PC-9 (cell line): Measurements from ENCODE around the gene WBP1. TPM values are rescaled to one million over a fixed set of nuclear protein-coding genes. Genes with fewer than 3 reads are reported as not detected.

Experiments used
- BruUV-seq: library from RNA; stranded (reverse); fragments of 400-500 nt; replicated peaks from 2 replicates; lab custom pipeline; 2021; lab: Mats Ljungman, UMichigan
- CTCF ChIA-PET: fragments of 300-600 bp; sonication (Branson Sonifier 250); formaldehyde crosslinking; loops from one replicate; lab custom pipeline; 2022; ENCODE audit warnings: antibody characterized with exemption; lab: Charles Lee
- POLR2A ChIA-PET: fragments of 300-600 bp; sonication (Branson Sonifier 250); formaldehyde crosslinking; loops from one replicate; lab custom pipeline; 2022; ENCODE audit warnings: antibody characterized with exemption; ENCODE audit not compliant: unreplicated experiment; lab: Charles Lee
- DNase-seq, 2 experiments: peaks; one replicate each; pipeline versions ENCODE4 v3.0.0 to v3.0.0-alpha.2; 2015 to 2022; ENCODE audit warnings: mixed read lengths in 1 of 2
- H2AFZ ChIP-seq: fragments of 200-600 bp; sonication (generic); 2 replicates; pipeline ENCODE4 v1.8.1; 2017; ENCODE audit warnings: antibody characterized with exemption
- H3F3A ChIP-seq: fragments of 200-600 bp; sonication (generic); 2 replicates; pipeline ENCODE4 v1.8.1; 2017; ENCODE audit warnings: antibody characterized with exemption, mild to moderate bottlenecking, low read depth; ENCODE audit not compliant: insufficient read depth
- H3K27ac ChIP-seq: fragments of 200-600 bp; sonication (generic); 2 replicates; pipeline ENCODE4 v1.6.1; 2016; ENCODE audit warnings: mixed run types
- H3K27me3 ChIP-seq: fragments of 200-600 bp; sonication (generic); 2 replicates; pipeline ENCODE4 v1.6.1; 2016; ENCODE audit warnings: low read depth, mixed run types; ENCODE audit not compliant: insufficient read depth
- H3K36me3 ChIP-seq: fragments of 200-600 bp; sonication (generic); 2 replicates; pipeline ENCODE4 v1.6.1; 2016; ENCODE audit warnings: low read depth, mixed run types
- H3K4me1 ChIP-seq: fragments of 200-600 bp; sonication (generic); replicated peaks from 2 replicates; pipeline ENCODE4 v1.6.1; 2016; ENCODE audit warnings: mixed run types; ENCODE audit not compliant: insufficient read depth
- H3K4me2 ChIP-seq: fragments of 200-600 bp; sonication (generic); 2 replicates; pipeline ENCODE4 v1.6.1; 2017; ENCODE audit warnings: mixed run types
- H3K4me3 ChIP-seq: fragments of 200-600 bp; sonication (generic); 2 replicates; pipeline ENCODE4 v1.6.1; 2016; ENCODE audit warnings: mixed run types
- H3K79me2 ChIP-seq: fragments of 200-600 bp; sonication (generic); 2 replicates; pipeline ENCODE4 v1.6.1; 2017; ENCODE audit warnings: low read depth, mixed run types
- H3K9me2 ChIP-seq: fragments of 200-600 bp; sonication (generic); 2 replicates; pipeline ENCODE4 v1.8.1; 2017; ENCODE audit warnings: mild to moderate bottlenecking; ENCODE audit not compliant: insufficient read depth
- H3K9me3 ChIP-seq: fragments of 200-600 bp; sonication (generic); 2 replicates; pipeline ENCODE4 v1.8.1; 2016; ENCODE audit warnings: low read depth; ENCODE audit not compliant: insufficient read depth
- H4K20me1 ChIP-seq: fragments of 200-600 bp; sonication (generic); 2 replicates; pipeline ENCODE4 v1.8.1; 2017; ENCODE audit not compliant: insufficient read depth
- EZH2 ChIP-seq: fragments of 200-600 bp; sonication (generic); IDR thresholded peaks from 2 replicates; pipeline ENCODE4 v1.8.0; 2017; ENCODE audit warnings: antibody characterized with exemption, low read depth
- intact Hi-C: fragments of 100-400 bp; cut with micrococcal nuclease; formaldehyde crosslinking; loops from one replicate; pipeline ENCODE4 v1.10.0; 2022; ENCODE audit not compliant: unreplicated experiment
- total RNA-seq: library from RNA; stranded (reverse); gene quantifications from 2 replicates; pipeline ENCODE4 v1.2.3, GENCODE V29; 2021
- TF ChIP-seq, protein P1 (sequence below): fragments of 200-600 bp; sonication (generic); conservative IDR thresholded peaks from 2 replicates; pipeline ENCODE4 v1.6.1; 2017; ENCODE audit warnings: mixed run types, antibody characterized with exemption, mild to moderate bottlenecking, moderate library complexity

Gene WBP1
- total RNA-seq, 1 experiment from 2014 or later = 68.0 TPM

DNA sequence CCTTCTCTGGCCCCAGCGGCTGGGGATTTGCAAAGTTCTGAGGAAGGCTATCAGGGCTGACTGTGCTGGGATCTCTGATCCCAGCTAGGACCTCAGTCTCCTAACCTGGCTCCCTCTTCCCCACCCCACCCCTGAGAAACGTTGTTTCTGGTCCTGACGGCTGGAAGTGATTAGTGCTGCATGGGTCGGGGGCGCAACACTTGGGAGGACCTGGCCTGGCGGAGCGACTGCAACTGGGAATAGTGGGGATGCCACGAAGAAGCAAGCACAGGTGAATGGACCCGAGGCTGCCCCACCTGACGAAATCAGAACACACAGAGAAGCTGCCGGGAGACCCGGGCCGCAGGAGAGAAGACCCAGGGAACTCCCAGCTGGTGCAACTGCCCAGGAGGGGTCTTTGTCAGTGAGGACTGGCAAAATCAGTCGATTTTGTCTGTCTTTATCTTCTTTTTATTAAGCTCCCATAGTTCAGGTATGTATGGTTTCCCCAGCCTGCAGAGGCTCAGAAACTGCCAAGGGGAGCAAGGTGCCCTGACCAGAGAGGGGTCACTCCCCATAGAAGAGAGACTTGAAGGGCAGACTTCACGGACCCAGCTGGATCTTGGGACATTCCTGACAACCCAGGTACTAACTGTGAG lies 41.8 kb downstream of the WBP1 start:
- Histone ChIP-seq H3K36me3 (0 out of 2 replicates have a peak, but pooled peaks cover 5% of the 10 kb centered on the region), H3K79me2 (peaks cover 10% of the 10 kb centered on the region; the same call in 1 of the 2 replicates), H3K4me3 (no peak overlapping the region), H3K4me2 (no peak overlapping the region), H3K9me2 (no peaks in the 10 kb centered on the region), H4K20me1 (no peaks in the 10 kb centered on the region), H3K4me1 (peaks cover 17% of the 10 kb centered on the region), H3F3A (peaks cover 26% of the 10 kb centered on the region; the same call in 1 of the 2 replicates), H3K27me3 (no peaks in the 10 kb centered on the region), H3K27ac (no peak overlapping the region), H3K9me3 (no peaks in the 10 kb centered on the region), H2AFZ (no peak overlapping the region)
- ChIA-PET POLR2A (no interaction called here), CTCF (no interaction called here)
- BruUV-seq = no TSS peak
- no peak for DNase-seq
- TF ChIP-seq EZH2 = no peak
- TF ChIP-seq, protein P1, sequence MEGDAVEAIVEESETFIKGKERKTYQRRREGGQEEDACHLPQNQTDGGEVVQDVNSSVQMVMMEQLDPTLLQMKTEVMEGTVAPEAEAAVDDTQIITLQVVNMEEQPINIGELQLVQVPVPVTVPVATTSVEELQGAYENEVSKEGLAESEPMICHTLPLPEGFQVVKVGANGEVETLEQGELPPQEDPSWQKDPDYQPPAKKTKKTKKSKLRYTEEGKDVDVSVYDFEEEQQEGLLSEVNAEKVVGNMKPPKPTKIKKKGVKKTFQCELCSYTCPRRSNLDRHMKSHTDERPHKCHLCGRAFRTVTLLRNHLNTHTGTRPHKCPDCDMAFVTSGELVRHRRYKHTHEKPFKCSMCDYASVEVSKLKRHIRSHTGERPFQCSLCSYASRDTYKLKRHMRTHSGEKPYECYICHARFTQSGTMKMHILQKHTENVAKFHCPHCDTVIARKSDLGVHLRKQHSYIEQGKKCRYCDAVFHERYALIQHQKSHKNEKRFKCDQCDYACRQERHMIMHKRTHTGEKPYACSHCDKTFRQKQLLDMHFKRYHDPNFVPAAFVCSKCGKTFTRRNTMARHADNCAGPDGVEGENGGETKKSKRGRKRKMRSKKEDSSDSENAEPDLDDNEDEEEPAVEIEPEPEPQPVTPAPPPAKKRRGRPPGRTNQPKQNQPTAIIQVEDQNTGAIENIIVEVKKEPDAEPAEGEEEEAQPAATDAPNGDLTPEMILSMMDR = no peak
- intact Hi-C loops = loop anchor here (10.0 kb wide), 1 partner anchor 345 kb away; no protein-coding TSS in a partner anchor

DNA sequence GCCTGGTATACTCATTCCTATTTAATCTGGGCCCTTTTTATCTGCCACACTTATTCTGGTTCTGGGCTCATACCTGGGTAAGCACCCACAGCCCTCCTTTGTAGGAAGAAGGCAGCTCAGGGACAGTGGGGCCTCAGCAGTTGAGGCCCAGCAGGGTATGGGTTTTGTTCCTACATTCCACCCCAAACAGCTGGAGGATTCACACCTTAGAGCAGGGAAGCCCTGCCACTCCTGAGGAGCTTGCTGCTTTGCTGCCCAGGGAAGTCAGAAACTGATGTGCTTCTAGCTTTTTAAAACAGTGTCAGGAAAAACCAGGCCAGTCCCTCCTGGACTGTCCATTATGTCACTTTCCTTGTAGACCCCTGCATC lies 42.3 kb downstream of the WBP1 start:
- CTCF ChIA-PET = no interaction called here
- peaks cover 28% of the 10 kb centered on the region; the same call in 1 of the 2 replicates for H3F3A ChIP-seq
- H3K79me2 ChIP-seq = peaks cover 15% of the 10 kb centered on the region
- POLR2A ChIA-PET = no interaction called here
- TF ChIP-seq EZH2 = no peak
- TF ChIP-seq, protein P1 = no peak
- H3K27ac ChIP-seq = no peak overlapping the region
- H3K4me1 ChIP-seq = peaks cover 22% of the 10 kb centered on the region
- no peak overlapping the region for H2AFZ ChIP-seq
- H3K27me3 ChIP-seq = no peaks in the 10 kb centered on the region
- no peaks in the 10 kb centered on the region for H4K20me1 ChIP-seq
- BruUV-seq = no TSS peak
- no peak overlapping the region for H3K4me2 ChIP-seq
- 0 out of 2 replicates have a peak, but pooled peaks cover 5% of the 10 kb centered on the region for H3K36me3 ChIP-seq
- no peak overlapping the region for H3K4me3 ChIP-seq
- intact Hi-C loops = loop anchor here (10.0 kb wide), 1 partner anchor 344 kb away; no protein-coding TSS in a partner anchor
- no peaks in the 10 kb centered on the region for H3K9me3 ChIP-seq
- DNase-seq = no peak
- H3K9me2 ChIP-seq = no peaks in the 10 kb centered on the region

DNA sequence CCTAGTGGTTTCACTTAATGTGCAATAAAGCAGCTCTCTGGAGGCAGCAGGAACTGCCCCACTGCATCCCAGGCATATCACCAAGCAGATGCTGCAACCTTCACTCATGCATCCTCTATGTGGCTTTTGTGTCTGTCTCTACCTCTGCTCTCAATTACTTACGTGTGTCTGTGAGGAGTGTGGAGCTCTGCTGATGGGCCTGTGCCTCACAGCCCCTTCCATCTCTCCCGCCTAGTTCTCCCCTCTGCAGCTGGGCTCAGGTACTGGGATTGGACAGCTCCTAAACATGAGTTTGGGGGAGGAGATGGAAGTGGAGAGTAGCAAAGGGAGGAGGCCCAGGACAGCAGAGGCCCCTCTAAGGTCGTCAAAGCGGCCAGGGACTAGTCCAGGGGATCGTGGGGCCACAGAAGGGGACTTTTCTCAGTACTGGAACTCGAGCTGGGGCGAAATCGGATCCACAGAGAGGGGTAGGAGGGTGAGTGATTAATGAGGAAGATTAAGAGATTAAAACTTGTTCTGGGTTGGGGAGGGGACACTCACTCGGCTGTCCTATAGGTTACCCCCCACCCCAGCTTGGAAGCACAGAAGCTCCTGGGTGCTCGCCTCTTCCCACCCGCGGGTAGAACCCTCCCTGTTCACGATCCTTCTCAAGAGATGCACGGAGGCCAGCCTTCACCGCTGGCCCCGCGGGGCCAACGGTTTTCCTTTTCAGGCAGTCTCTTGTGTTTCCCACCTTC lies 43.3 kb downstream of the WBP1 start:
- intact Hi-C loops = loop anchor here (10.0 kb wide), 1 partner anchor 343 kb away; no protein-coding TSS in a partner anchor
- no peak overlapping the region for H3K27ac ChIP-seq

More for the DNA sequence above, 43.3 kb downstream of the WBP1 start:
- ChIA-PET POLR2A (no interaction called here), CTCF (no interaction called here)
- DNase-seq = no peak
- H3K36me3 ChIP-seq = 0 out of 2 replicates have a peak, but pooled peaks cover 10% of the 10 kb centered on the region
- H3K4me2 ChIP-seq = no peak overlapping the region
- no peaks in the 10 kb centered on the region for H3K27me3 ChIP-seq
- H3K9me3 ChIP-seq = no peaks in the 10 kb centered on the region
- H3K4me3 ChIP-seq = no peak overlapping the region
- no peaks in the 10 kb centered on the region for H4K20me1 ChIP-seq
- H3F3A ChIP-seq = peaks cover 29% of the 10 kb centered on the region; the same call in 1 of the 2 replicates
- H3K9me2 ChIP-seq = no peaks in the 10 kb centered on the region
- no TSS peak for BruUV-seq
- TF ChIP-seq, protein P1 = no peak
- no peak for TF ChIP-seq EZH2
- peaks cover 24% of the 10 kb centered on the region for H3K79me2 ChIP-seq
- H2AFZ ChIP-seq = no peak overlapping the region
- H3K4me1 ChIP-seq = peaks cover 32% of the 10 kb centered on the region
